ENCODE results near the gene POLE2.

POLE2 gene

DNA sequence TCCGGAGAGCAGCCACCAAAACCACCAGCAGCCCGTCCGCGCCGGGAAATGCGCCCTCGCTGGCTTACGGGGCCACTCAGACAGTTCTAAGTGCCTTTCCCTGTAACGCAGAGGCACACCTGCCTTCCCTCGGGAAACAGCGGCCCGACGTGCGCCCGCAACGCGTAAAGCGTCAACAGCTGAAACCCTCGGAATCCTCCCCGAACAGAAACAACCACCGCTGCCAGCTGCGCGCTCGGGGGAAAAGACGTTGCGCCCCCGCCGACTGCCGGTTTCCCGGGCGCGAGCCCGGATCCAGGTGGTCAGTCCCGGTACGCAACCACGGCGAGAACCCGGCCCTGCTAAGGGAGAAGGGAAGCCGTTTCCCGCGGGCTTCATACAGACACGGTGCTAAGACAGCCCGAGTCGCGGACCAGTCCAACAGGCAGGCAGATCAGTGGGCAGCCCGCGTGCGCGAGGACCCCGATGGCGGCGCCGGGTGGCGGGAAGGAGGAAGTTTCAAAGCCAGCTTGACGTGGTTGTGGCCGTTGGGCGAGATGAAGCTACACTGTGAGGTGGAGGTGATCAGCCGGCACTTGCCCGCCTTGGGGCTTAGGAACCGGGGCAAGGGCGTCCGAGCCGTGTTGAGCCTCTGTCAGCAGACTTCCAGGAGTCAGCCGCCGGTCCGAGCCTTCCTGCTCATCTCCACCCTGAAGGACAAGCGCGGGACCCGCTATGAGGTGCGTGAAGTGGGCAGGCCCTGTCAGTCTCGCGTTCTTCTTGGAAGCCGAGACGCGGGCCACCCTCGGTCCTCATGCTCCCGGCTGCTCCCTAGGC is 89.3 kb downstream of the POLE2 start, which contains the start of gene LRR1 (continued):
- TF ChIP-seq ZNF23 (tag by site-specific recombination; IDR thresholded peaks at IDR 0.05; ENCODE audit: borderline replicate concordance) (no peak), ZNF114 (tag by site-specific recombination; IDR thresholded peaks at IDR 0.05) (no peak), ZNF19 (tag by site-specific recombination; IDR thresholded peaks at IDR 0.05; ENCODE audit: low read depth) (no peak), ZBTB8A (tag by site-specific recombination; IDR thresholded peaks at IDR 0.05) (peak; percentile 57), OVOL3 (tag by site-specific recombination; IDR thresholded peaks at IDR 0.05) (no peak), ZNF664 (tag by site-specific recombination; IDR thresholded peaks at IDR 0.05) (no peak), SP2 (tag by site-specific recombination; IDR thresholded peaks at IDR 0.05) (peak; percentile 34), FEZF1 (tag by site-specific recombination; IDR thresholded peaks at IDR 0.05) (no peak), ZNF391 (tag by site-specific recombination; IDR thresholded peaks at IDR 0.05; ENCODE audit: borderline replicate concordance, low read depth) (no peak), ZNF473 (tag by site-specific recombination; IDR thresholded peaks at IDR 0.05) (no peak), ZBTB7A (tag by site-specific recombination; IDR thresholded peaks at IDR 0.05; ENCODE audit: low read depth) (no peak; the same call in 1 of the 2 replicates), ZNF777 (tag by site-specific recombination; IDR thresholded peaks at IDR 0.05; ENCODE audit: borderline replicate concordance) (peak; percentile 89; the same call in 1 of the 2 replicates), ZNF292 (tag by site-specific recombination; IDR thresholded peaks at IDR 0.05; ENCODE audit: borderline replicate concordance, low read depth) (no peak), ZNF266 (tag by site-specific recombination; IDR thresholded peaks at IDR 0.05; ENCODE audit: low read depth) (no peak), ZXDB (tag by site-specific recombination; IDR thresholded peaks at IDR 0.05) (peak; percentile 72), ZNF561 (tag by site-specific recombination; IDR thresholded peaks at IDR 0.05; ENCODE audit: borderline replicate concordance) (no peak), ZNF529 (tag by site-specific recombination; IDR thresholded peaks at IDR 0.05; ENCODE audit: insufficient replicate concordance) (no peak), ZNF501 (tag by site-specific recombination; IDR thresholded peaks at IDR 0.05) (peak; percentile 88; the same call in 1 of the 2 replicates), ZNF792 (tag by site-specific recombination; IDR thresholded peaks at IDR 0.05) (no peak), ZNF211 (tag by site-specific recombination; IDR thresholded peaks at IDR 0.05; ENCODE audit: low read depth) (no peak), SETDB1 (IDR thresholded peaks at IDR 0.05; ENCODE audit: insufficient read length, low read length) (no peak), ZEB2 (tag by site-specific recombination; IDR thresholded peaks at IDR 0.05) (peak; percentile 77), ZNF692 (tag by site-specific recombination; IDR thresholded peaks at IDR 0.05) (no peak; the same call in 1 of the 2 replicates), ZNF837 (tag by site-specific recombination; IDR thresholded peaks at IDR 0.05) (no peak), ZNF785 (tag by site-specific recombination; IDR thresholded peaks at IDR 0.05) (0 out of 2 replicates have a peak, but pooled peaks have one; percentile 17)
- TF ChIP-seq, protein P1, sequence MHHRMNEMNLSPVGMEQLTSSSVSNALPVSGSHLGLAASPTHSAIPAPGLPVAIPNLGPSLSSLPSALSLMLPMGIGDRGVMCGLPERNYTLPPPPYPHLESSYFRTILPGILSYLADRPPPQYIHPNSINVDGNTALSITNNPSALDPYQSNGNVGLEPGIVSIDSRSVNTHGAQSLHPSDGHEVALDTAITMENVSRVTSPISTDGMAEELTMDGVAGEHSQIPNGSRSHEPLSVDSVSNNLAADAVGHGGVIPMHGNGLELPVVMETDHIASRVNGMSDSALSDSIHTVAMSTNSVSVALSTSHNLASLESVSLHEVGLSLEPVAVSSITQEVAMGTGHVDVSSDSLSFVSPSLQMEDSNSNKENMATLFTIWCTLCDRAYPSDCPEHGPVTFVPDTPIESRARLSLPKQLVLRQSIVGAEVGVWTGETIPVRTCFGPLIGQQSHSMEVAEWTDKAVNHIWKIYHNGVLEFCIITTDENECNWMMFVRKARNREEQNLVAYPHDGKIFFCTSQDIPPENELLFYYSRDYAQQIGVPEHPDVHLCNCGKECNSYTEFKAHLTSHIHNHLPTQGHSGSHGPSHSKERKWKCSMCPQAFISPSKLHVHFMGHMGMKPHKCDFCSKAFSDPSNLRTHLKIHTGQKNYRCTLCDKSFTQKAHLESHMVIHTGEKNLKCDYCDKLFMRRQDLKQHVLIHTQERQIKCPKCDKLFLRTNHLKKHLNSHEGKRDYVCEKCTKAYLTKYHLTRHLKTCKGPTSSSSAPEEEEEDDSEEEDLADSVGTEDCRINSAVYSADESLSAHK (tag by site-specific recombination; IDR thresholded peaks at IDR 0.05) = peak; percentile 78
- TF ChIP-seq, protein P2, sequence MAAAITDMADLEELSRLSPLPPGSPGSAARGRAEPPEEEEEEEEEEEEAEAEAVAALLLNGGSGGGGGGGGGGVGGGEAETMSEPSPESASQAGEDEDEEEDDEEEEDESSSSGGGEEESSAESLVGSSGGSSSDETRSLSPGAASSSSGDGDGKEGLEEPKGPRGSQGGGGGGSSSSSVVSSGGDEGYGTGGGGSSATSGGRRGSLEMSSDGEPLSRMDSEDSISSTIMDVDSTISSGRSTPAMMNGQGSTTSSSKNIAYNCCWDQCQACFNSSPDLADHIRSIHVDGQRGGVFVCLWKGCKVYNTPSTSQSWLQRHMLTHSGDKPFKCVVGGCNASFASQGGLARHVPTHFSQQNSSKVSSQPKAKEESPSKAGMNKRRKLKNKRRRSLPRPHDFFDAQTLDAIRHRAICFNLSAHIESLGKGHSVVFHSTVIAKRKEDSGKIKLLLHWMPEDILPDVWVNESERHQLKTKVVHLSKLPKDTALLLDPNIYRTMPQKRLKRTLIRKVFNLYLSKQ (tag by site-specific recombination; IDR thresholded peaks at IDR 0.05; ENCODE audit: borderline replicate concordance) = no peak
- TF ChIP-seq, protein P3, sequence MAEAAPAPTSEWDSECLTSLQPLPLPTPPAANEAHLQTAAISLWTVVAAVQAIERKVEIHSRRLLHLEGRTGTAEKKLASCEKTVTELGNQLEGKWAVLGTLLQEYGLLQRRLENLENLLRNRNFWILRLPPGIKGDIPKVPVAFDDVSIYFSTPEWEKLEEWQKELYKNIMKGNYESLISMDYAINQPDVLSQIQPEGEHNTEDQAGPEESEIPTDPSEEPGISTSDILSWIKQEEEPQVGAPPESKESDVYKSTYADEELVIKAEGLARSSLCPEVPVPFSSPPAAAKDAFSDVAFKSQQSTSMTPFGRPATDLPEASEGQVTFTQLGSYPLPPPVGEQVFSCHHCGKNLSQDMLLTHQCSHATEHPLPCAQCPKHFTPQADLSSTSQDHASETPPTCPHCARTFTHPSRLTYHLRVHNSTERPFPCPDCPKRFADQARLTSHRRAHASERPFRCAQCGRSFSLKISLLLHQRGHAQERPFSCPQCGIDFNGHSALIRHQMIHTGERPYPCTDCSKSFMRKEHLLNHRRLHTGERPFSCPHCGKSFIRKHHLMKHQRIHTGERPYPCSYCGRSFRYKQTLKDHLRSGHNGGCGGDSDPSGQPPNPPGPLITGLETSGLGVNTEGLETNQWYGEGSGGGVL (tag by site-specific recombination; IDR thresholded peaks at IDR 0.05) = no peak
- TF ChIP-seq, protein P4, sequence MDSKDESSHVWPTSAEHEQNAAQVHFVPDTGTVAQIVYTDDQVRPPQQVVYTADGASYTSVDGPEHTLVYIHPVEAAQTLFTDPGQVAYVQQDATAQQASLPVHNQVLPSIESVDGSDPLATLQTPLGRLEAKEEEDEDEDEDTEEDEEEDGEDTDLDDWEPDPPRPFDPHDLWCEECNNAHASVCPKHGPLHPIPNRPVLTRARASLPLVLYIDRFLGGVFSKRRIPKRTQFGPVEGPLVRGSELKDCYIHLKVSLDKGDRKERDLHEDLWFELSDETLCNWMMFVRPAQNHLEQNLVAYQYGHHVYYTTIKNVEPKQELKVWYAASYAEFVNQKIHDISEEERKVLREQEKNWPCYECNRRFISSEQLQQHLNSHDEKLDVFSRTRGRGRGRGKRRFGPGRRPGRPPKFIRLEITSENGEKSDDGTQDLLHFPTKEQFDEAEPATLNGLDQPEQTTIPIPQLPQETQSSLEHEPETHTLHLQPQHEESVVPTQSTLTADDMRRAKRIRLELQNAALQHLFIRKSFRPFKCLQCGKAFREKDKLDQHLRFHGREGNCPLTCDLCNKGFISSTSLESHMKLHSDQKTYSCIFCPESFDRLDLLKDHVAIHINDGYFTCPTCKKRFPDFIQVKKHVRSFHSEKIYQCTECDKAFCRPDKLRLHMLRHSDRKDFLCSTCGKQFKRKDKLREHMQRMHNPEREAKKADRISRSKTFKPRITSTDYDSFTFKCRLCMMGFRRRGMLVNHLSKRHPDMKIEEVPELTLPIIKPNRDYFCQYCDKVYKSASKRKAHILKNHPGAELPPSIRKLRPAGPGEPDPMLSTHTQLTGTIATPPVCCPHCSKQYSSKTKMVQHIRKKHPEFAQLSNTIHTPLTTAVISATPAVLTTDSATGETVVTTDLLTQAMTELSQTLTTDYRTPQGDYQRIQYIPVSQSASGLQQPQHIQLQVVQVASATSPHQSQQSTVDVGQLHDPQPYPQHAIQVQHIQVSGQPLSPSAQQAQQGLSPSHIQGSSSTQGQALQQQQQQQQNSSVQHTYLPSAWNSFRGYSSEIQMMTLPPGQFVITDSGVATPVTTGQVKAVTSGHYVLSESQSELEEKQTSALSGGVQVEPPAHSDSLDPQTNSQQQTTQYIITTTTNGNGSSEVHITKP (tag by site-specific recombination; IDR thresholded peaks at IDR 0.05) = peak; percentile 61

Data from HEK293 (cell line).